Peyer's patch (tissue), 4 donors: Measurements from ENCODE around the gene EYA4.

Source experiments
- POLR2A ChIP-seq, 2 donors: fragments of 450-650 bp; IDR thresholded peaks; one replicate each; pipeline ENCODE4 v1.5.1; 2017; ENCODE audit warnings: antibody characterized with exemption in 2 of 2, mild to moderate bottlenecking in 2 of 2, moderate library complexity in 2 of 2
- TF ChIP-seq, protein P1 (sequence below), 6 experiments: fragments of 450-650 bp in 4 of 6; fragments of 200-600 bp in 2 of 6; sonication (generic) in 1 of 6; IDR thresholded peaks; one replicate each; pipeline ENCODE4 v1.5.1; 2017 to 2019; ENCODE audit warnings: antibody characterized with exemption in 6 of 6, mild to moderate bottlenecking in 3 of 6, moderate library complexity in 1 of 6

DNA sequence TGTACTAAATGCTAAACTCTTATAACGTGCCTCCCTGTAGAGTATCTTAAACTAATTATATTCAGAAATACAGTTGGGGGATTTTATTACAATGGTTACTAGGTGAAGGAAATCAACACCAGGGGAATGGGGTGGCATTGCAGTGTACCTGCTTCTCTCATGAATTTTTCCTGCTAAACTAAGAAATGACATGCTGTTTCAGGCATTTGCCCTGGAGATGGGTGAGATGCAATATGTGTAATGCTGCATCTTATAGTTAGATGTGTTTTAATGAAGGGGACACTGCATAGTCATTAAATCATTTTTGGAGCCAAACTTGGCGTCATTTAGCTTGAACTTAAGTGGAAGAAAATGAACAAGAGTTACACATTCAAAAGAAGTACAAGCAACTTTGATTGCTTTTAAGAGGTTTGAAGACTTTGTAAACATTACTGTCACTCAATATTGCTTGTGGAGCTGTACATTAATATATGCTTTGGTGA lies 4.3 kb downstream of the EYA4 start:
- TF ChIP-seq, protein P1, sequence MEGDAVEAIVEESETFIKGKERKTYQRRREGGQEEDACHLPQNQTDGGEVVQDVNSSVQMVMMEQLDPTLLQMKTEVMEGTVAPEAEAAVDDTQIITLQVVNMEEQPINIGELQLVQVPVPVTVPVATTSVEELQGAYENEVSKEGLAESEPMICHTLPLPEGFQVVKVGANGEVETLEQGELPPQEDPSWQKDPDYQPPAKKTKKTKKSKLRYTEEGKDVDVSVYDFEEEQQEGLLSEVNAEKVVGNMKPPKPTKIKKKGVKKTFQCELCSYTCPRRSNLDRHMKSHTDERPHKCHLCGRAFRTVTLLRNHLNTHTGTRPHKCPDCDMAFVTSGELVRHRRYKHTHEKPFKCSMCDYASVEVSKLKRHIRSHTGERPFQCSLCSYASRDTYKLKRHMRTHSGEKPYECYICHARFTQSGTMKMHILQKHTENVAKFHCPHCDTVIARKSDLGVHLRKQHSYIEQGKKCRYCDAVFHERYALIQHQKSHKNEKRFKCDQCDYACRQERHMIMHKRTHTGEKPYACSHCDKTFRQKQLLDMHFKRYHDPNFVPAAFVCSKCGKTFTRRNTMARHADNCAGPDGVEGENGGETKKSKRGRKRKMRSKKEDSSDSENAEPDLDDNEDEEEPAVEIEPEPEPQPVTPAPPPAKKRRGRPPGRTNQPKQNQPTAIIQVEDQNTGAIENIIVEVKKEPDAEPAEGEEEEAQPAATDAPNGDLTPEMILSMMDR (IDR thresholded peaks at IDR 0.05) = no peak
- TF ChIP-seq POLR2A (IDR thresholded peaks at IDR 0.05) = no peak
